GM11168 (cell line): ENCODE results near the gene CEP19.

Experiments used
- in situ Hi-C: fragments of 300-500 bp; cut with MboI; formaldehyde crosslinking; loops from one replicate; pipeline ENCODE4 v1.12.0; 2022; ENCODE audit warnings: low sequenced_read_pairs; ENCODE audit not compliant: unreplicated experiment

CEP19 gene

GRCh38 chr3:196712514-196713413 is 714 bp upstream of the CEP19 start:
- in situ Hi-C loops, result no loop called here

GRCh38 chr3:196708467-196708866 is 3.6 kb downstream of the CEP19 start:
- in situ Hi-C loops, result no loop called here

GRCh38 chr3:196707566-196707965 is 4.5 kb downstream of the CEP19 start:
- in situ Hi-C loops, result no loop called here

- in situ Hi-C loops, result no loop called here
These were observed 5.3 kb downstream of the CEP19 start for GRCh38 chr3:196706731-196707130.

- in situ Hi-C loops, result no loop called here
These were observed 5.7 kb downstream of the CEP19 start for GRCh38 chr3:196706327-196706726.

GRCh38 chr3:196700801-196701200 is 11.2 kb downstream of the CEP19 start:
- in situ Hi-C loops, result no loop called here

- in situ Hi-C loops, result no loop called here
These were observed 12.3 kb downstream of the CEP19 start for GRCh38 chr3:196699749-196700148.

- in situ Hi-C loops, result no loop called here
These were observed 14.8 kb downstream of the CEP19 start for GRCh38 chr3:196697270-196697669.

GRCh38 chr3:196695849-196696226 is 16.2 kb downstream of the CEP19 start:
- in situ Hi-C loops, result no loop called here

- in situ Hi-C loops, result no loop called here
These were observed 16.9 kb downstream of the CEP19 start for GRCh38 chr3:196694941-196695848.

- in situ Hi-C loops, result no loop called here
These were observed 17.8 kb downstream of the CEP19 start for GRCh38 chr3:196694202-196694638.

- in situ Hi-C loops, result no loop called here
These were observed 20.7 kb downstream of the CEP19 start for GRCh38 chr3:196691386-196691785.

- in situ Hi-C loops, result no loop called here
These were observed 21.9 kb downstream of the CEP19 start for GRCh38 chr3:196689941-196690660.

GRCh38 chr3:196688349-196688748 is 23.7 kb downstream of the CEP19 start:
- in situ Hi-C loops, result no loop called here

- in situ Hi-C loops, result no loop called here
These were observed 25.6 kb downstream of the CEP19 start for GRCh38 chr3:196686436-196686835.

GRCh38 chr3:196684548-196685407 is 27.3 kb downstream of the CEP19 start:
- in situ Hi-C loops, result loop anchor here (5.0 kb wide), 1 partner anchor 72 kb away; no protein-coding TSS in a partner anchor

GRCh38 chr3:196677931-196678330 is 34.1 kb downstream of the CEP19 start:
- in situ Hi-C loops, result no loop called here

GRCh38 chr3:196677353-196677752 is 34.7 kb downstream of the CEP19 start:
- in situ Hi-C loops, result no loop called here

- in situ Hi-C loops, result no loop called here
These were observed 38.4 kb downstream of the CEP19 start for GRCh38 chr3:196673632-196674031.
